ENCODE measurements around the gene ELOF1. TPM values are rescaled to one million over a fixed set of nuclear protein-coding genes. Genes with fewer than 3 reads are reported as not detected.
A peak's percentile ranks its signal among the peaks of the same experiment; 100 is the strongest.

ELOF1 gene
- total and polyA plus RNA-seq, 2 of the 13 experiments (the other 11 are each of a cell fraction or from before 2014, with no cell fraction given): 14.5 to 43.2 TPM

GRCh38 chr19:11528551-11529341, 30.3 kb downstream of the ELOF1 start, which contains the start of gene ECSIT (continued):
- TF ChIP-seq HOXA9 (CRISPR knock-in tag; IDR thresholded peaks at IDR 0.05; ENCODE audit: borderline replicate concordance) (no peak), PRDM4 (CRISPR knock-in tag; IDR thresholded peaks at IDR 0.05; ENCODE audit: borderline replicate concordance) (no peak), HCFC1 (IDR thresholded peaks at IDR 0.05; ENCODE audit: low read depth, low read length) (peak; percentile 63), ZNF572 (CRISPR knock-in tag; IDR thresholded peaks at IDR 0.05) (no peak), ZNF317 (CRISPR knock-in tag; IDR thresholded peaks at IDR 0.05) (peak; percentile 87), TEAD2 (CRISPR knock-in tag; IDR thresholded peaks at IDR 0.05) (no peak), GFI1 (CRISPR knock-in tag; IDR thresholded peaks at IDR 0.05; ENCODE audit: borderline replicate concordance) (no peak; the same call in 1 of the 2 replicates), ZNF879 (CRISPR knock-in tag; IDR thresholded peaks at IDR 0.05) (no peak), PAF1 (CRISPR knock-in tag; IDR thresholded peaks at IDR 0.05) (no peak), POLR2A (IDR thresholded peaks at IDR 0.05; ENCODE audit: insufficient read depth in 1 of 2, low read depth in 2 of 2, low read length in 2 of 2) (peak; percentile 75 to 80), ZBTB14 (CRISPR knock-in tag; IDR thresholded peaks at IDR 0.05) (no peak; the same call in 1 of the 2 replicates), KDM5B (CRISPR knock-in tag; IDR thresholded peaks at IDR 0.05; ENCODE audit: borderline replicate concordance) (peak; percentile 58; the same call in 1 of the 2 replicates), ZSCAN21 (CRISPR knock-in tag; IDR thresholded peaks at IDR 0.05; ENCODE audit: borderline replicate concordance) (no peak), NBN (conservative IDR thresholded peaks at IDR 0.05) (no peak), ZNF441 (CRISPR knock-in tag; IDR thresholded peaks at IDR 0.05; ENCODE audit: borderline replicate concordance) (peak; percentile 49), CC2D1A (CRISPR knock-in tag; IDR thresholded peaks at IDR 0.05) (no peak), ZNF264 (CRISPR knock-in tag; IDR thresholded peaks at IDR 0.05) (no peak), HBP1 (CRISPR knock-in tag; IDR thresholded peaks at IDR 0.05; ENCODE audit: low read depth) (peak; percentile 28; the same call in 1 of the 2 replicates), ZFAT (CRISPR knock-in tag; conservative IDR thresholded peaks at IDR 0.05) (0 out of 2 replicates have a peak, but pooled peaks have one; percentile 18), TBX3 (IDR thresholded peaks at IDR 0.05; ENCODE audit: borderline replicate concordance) (no peak), KDM1A (CRISPR knock-in tag; IDR thresholded peaks at IDR 0.05) (no peak), ZNF124 (CRISPR knock-in tag; IDR thresholded peaks at IDR 0.05) (no peak), HOXA5 (CRISPR knock-in tag; IDR thresholded peaks at IDR 0.05) (no peak), MXD1 (CRISPR knock-in tag; IDR thresholded peaks at IDR 0.05) (peak; percentile 87; the same call in 1 of the 2 replicates)
- TF ChIP-seq, protein P1, sequence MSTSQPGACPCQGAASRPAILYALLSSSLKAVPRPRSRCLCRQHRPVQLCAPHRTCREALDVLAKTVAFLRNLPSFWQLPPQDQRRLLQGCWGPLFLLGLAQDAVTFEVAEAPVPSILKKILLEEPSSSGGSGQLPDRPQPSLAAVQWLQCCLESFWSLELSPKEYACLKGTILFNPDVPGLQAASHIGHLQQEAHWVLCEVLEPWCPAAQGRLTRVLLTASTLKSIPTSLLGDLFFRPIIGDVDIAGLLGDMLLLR (CRISPR knock-in tag; IDR thresholded peaks at IDR 0.05): no peak; the same call in 1 of the 2 replicates
